ENCODE results near the gene KCNQ5.
A peak's percentile ranks its signal among the peaks of the same experiment; 100 is the strongest.

GRCh38 chr6:72950114-72950860 lies 328.4 kb downstream of the KCNQ5 start:
- TF ChIP-seq ZNF530 (tag by site-specific recombination; IDR thresholded peaks at IDR 0.05; ENCODE audit: low read depth) (no peak), ZNF391 (tag by site-specific recombination; IDR thresholded peaks at IDR 0.05; ENCODE audit: borderline replicate concordance, low read depth) (no peak), ZNF24 (tag by site-specific recombination; IDR thresholded peaks at IDR 0.05) (peak; percentile 58; the same call in 1 of the 2 replicates), ZNF518A (tag by site-specific recombination; conservative IDR thresholded peaks at IDR 0.05; ENCODE audit: low read depth) (no peak), ZNF335 (tag by site-specific recombination; conservative IDR thresholded peaks at IDR 0.05) (no peak), ZBTB10 (tag by site-specific recombination; IDR thresholded peaks at IDR 0.05) (no peak), CTCF (tag by site-specific recombination; IDR thresholded peaks at IDR 0.05) (no peak), ZNF366 (tag by site-specific recombination; conservative IDR thresholded peaks at IDR 0.05) (no peak), ZNF549 (tag by site-specific recombination; IDR thresholded peaks at IDR 0.05) (no peak), ATF2 (tag by site-specific recombination; IDR thresholded peaks at IDR 0.05; ENCODE audit: low read depth) (no peak), ZNF266 (tag by site-specific recombination; IDR thresholded peaks at IDR 0.05; ENCODE audit: low read depth) (no peak), ZEB2 (tag by site-specific recombination; IDR thresholded peaks at IDR 0.05) (no peak), ZBTB1 (tag by site-specific recombination; IDR thresholded peaks at IDR 0.05) (no peak)

All from HEK293 (cell line).